GM18907 (cell line): ENCODE measurements around the gene FGD3.
"Not testable (repeated sequence)": the region's sequence is repeated elsewhere in the genome, so short reads cannot be mapped to it uniquely, and the experiment has no call there.

Experiments used
- ATAC-seq: cut with Tn5 transposase; IDR thresholded peaks from one replicate; pipeline ENCODE4 v1.9.1; 2021; ENCODE audit warnings: mild to moderate bottlenecking, moderate library complexity; ENCODE audit not compliant: unreplicated experiment

The FGD3 gene, protein sequence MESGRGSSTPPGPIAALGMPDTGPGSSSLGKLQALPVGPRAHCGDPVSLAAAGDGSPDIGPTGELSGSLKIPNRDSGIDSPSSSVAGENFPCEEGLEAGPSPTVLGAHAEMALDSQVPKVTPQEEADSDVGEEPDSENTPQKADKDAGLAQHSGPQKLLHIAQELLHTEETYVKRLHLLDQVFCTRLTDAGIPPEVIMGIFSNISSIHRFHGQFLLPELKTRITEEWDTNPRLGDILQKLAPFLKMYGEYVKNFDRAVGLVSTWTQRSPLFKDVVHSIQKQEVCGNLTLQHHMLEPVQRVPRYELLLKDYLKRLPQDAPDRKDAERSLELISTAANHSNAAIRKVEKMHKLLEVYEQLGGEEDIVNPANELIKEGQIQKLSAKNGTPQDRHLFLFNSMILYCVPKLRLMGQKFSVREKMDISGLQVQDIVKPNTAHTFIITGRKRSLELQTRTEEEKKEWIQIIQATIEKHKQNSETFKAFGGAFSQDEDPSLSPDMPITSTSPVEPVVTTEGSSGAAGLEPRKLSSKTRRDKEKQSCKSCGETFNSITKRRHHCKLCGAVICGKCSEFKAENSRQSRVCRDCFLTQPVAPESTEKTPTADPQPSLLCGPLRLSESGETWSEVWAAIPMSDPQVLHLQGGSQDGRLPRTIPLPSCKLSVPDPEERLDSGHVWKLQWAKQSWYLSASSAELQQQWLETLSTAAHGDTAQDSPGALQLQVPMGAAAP

DNA sequence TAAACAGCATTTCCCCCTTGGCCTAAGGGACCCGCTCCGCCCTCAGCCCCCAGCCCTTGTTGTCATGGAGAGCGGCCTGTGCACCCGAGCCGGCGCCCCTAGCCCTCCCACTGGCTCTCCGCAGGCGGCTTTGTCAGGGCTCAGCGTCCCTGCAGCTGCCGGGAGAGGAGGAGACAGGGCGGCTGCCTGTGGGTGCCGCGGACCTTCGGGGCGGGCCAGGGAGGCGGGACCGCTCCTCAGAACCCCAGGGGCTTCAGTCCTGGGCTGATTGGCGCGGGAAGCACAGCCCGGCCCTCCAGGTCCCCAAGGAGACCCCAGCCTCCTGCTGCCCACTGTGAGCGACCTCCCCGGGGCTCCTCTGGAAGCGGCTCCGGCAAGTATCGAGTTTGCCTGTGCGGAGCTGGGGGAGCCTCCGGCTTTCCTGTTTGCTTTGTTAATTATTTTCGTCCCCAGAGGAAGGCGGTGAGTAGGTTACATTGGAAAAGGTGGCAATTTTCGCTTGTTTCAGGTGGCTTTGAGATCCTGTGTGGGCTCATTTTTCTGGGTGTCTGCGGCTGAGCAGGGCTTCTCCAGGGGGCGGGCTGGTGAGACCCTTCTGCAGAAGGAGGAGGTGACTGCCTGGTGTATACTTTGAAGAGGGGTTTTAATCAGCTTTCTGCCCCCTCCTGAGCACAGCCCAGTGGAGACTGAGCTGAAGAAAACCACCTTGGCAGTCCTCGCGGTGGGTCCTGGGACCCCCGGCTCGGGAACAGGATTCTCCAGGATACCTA lies at the start of gene FGD3:
FGD3 (plus strand) TSS at position 256 of the 770 bp plus-strand sequence. CDS start 28,734 bp downstream, outside the sequence.
- no peak for ATAC-seq

DNA sequence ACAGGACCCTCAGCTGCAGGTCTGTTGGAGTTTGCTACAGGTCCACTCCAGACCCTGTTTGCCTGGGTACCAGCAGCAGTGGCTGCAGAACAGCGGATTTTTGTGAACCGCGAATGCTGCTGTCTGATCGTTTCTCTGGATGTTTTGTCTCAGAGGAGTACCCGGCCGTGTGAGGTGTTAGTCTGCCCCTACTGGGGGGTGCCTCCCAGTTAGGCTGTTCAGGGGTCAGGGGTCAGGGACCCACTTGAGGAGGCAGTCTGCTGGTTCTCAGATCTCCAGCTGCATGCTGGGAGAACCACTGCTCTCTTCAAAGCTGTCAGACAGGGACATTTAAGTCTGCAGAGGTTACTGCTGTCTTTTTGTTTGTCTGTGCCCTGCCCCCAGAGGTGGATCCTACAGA lies 42.2 kb upstream of the FGD3 start:
- ATAC-seq = not testable (repeated sequence)

DNA sequence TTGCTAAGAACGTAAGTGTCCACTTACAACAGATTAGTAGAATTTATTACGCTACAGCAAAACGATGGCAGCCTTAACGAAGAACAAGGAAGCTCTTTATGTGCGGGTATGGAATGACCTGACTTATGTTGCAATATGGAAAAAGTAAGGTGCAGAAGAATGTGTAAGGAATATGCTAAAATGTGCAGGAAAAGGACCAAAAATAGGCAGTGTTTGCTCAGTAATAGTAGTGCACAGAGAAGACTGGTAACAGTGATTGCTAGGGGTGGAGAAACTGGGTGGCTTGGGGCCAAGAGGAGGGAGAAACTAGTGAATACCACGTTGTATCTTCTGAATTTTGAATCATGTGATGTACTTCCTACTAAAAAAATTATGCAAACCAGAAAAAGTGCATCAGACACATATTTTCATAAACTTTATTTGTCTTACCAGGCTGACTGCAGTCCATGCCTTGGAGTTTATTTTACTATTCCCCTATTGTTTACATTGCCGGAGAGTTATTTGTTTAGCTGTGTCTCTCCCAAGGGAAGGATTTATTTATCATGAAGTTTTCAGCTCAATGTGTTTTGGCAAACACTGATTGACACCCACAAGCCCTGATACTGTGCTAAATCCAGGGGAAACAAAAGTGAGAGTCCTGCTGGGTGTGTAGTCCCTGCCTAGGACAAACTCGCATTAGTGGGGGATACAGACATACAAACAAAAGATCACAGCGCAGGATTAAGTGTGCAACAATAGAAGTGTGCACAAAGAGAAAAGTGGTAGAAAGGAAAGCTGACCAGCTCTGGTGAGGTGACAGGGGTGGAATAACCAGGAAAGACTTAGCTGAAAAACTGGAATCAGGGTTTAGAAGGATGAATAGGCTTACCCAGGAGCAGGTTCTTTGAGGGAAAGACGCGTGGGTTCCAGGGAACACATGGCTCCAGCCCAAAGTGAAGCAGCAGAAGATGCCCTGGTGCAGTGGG lies 35.5 kb upstream of the FGD3 start:
- ATAC-seq = no peak

DNA sequence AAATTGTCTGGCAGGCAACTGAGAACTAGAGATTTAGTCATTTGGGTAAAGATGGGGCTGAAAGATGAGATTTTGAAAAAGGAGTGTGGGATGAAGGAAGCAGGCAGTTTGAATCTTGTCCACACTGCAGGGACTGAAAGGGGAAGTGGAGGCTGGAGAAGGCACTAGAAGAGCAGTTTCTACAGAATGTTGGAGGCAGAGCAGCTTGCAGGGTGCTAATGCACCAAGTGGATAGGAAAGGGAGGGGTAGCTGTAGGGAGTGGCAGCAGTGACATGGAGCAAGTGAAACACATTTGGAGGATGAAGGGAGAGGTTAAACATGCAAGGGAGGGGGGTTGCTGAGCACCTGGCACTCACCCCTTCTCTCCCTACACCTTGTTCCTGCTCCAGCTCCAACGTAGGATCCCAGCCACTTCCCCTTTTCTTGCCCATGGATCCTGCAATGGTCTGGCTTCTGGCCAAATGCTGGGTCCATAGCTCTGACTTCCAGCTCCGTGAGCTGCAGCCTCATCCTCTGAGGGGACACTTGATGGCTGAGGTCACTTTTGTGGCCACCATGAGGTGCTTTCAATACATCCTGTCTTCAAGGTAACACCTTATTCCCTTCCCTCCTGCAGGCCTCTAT lies 30.0 kb upstream of the FGD3 start:
- no peak for ATAC-seq

DNA sequence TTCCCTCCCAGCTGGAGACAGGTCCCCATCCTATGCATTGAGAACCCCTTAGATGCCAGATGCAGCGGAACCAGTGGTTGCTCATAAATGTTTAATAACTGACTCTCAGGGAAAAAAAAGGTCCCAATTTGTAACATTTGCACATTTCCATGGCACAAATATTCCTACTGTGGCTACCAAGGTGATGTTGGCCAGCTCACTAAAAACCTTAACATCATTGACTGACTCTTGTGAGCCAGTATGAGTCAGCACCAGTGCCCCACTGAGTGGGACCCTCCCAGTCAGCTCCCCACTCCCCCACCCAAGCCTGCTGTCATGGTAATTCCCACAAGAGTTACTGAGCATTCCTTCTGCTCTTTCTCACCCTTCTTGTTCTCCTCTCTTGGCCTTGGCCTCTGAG lies 26.9 kb upstream of the FGD3 start:
- ATAC-seq = no peak

DNA sequence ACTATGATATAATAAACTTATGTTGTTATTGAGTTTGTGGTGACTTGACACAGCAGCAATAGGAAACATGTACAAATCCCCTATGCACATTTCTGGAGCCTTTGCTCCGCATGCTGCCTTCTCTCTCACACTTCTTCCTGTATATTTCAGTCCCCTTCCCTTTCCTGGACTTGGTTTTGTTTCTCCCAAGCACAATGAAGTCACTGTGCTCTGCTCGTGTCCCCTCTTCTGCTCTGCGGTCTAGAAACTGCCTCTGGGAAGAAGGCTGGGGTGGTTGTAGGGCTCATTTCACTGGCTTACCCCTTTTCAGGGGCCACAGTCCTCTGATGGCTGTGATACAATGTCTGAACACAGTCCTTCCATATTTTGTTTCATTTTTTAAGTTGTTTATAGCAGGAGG lies 15.7 kb upstream of the FGD3 start:
- ATAC-seq = no peak

DNA sequence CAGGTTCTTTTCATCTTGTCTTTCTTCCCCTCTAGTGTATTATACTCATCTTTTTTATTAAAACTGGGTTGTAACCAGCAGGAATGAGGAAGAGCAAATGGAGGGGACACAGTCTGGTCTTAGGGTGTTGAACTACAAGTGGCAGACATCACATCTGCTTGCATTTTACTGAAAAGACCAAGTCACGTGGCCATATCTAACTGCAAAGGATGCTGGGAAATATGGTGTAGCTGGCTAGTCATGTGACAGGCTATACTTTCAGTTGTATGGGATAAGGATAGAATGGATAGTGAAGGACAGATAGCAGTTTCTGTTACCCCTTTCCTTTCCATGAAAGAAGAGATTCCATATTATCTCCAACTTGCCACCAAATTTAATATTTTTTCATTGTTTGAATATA lies 13.0 kb upstream of the FGD3 start:
- ATAC-seq = no peak

DNA sequence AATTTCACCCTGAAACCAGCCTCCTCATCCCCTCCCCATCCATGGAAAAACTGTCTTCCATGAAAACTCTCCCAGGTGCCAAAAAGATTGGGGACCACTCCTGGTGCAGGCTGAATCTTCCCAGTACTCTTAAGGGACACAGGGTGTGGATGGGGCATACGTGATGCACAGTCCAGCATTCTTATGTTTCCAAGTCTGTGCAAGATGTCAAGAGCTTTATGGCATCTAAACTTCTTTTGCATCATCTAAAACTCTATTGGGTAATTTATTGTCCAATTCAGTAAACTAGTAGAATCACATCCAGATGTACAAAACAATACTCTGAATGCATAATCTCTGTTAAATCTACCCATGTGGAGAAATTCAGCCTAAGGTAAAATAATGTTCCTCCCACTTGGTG lies 9.3 kb upstream of the FGD3 start:
- no peak for ATAC-seq

DNA sequence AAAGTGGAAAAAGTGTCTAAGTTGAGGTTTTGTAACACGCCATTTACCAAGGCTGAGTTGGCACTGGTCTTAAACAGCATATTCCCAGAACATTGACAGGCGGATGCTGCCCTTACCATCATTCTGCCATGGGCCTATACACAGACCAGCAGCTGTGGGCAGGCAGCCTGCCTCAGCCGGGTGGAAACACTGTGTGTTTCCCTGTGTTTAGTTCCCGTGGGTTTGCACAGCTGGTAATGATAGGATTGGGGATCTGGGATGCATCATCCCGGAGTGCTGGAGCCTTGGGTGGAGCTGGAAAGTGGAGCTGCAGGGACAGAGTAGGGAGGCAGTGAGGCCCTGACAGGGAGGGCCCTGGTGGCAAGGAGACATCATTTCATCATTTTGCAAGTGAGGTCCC lies 5.5 kb upstream of the FGD3 start:
- ATAC-seq = no peak

DNA sequence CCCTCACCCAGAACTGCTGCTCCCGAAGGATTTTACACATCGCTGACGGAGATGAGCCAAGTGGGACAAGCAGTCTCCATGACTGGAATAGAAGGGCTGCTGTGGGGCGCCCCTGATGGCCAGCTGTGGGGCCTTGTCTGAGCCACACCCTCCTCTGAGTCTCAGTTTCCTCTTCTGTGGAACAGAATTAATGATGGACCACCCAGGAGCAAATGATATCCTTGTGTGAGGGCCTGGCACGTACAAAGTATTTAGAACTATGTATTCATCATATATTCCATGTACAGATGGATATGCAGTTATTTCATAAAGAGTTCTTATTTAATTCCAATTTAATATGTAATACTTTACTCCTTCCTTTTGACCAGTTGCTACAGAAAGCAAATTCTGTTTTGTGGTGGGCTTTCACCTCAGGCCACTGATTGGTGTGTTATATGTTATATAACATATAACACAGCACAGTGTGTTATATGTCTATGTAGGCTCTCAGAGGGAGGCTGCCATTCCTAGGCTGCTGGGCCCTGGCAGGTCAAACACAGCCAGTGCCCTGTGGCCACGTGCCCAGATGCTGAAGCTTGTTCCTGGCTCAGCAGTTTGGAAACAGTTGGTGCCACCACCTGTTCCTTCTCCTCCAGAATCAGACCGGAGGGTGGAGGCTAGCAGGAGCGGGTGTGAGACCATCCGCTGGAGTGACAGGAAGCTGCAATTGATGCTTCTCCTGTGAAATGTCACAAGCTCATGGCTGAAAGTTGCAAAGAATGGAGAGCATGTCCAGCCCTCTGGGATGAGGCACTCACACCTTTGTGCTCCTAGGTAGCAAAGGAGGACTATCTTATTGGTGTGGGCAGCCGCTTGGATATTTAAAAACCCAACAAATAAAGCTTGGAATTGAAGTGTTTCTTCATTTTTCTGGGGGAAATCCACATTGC lies 4.4 kb upstream of the FGD3 start:
- no peak for ATAC-seq

DNA sequence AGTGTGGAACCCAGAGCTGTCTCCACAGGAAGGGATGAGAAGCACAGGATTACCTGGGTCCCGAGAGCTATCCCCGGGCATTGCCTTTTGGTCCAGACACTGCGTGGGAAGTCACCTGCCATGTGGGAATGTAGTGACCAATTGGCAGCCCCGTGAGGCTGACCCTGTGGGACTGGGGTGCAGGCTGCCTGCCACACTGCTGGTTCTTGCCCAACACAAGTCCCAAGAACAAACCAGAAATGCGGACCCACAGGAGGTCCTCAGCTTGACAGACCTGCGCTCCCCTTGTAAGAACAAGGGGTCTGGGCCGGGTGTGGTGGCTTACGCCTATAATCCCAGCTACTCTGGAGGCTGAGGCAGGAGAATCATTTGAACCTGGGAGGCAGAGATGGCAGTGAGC lies 2.4 kb upstream of the FGD3 start:
- no peak for ATAC-seq

DNA sequence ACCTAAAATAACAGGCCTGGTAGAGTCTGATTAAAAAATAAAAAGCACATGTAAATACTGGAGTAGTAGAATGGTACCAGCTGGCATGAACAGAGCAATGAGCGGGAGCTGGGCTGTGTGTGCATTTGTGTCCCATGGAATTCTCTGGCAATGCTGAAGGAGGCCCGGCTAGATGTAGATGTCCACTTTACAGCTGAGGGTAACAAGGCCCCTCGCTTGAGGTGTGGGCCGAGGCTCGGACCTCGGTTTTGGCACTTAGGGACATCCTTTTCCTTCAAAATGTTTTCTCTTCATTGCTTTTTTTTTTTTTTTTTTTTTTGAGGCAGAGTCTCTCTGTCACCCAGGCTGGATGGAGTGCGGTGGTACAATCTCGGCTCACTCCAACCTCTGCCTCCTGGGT lies 1.5 kb upstream of the FGD3 start:
- ATAC-seq = no peak

DNA sequence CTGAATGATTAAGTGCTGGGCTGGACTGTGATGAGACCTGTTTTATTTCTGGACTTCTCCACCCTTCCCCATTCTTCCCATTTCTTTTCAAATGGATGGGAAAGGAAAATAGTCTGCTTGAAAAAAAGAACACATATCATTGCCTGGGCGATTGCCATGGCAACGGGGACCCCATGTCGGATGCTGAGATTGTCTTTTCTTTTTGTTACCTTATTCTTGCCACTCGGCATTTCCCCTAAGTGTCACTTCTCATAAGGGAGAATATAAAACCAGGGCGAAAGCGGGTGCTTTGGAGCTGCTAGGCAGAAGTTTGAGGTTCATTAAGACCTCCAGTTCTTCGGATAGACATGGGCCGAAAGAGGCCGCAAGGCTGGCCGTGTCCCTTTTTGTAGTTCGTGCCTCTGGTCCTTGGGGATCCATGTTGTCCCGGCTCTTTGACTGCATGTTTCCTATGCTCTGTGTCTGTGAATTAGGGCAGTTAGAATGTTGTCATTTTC lies 763 bp downstream of the FGD3 start:
- ATAC-seq = no peak

DNA sequence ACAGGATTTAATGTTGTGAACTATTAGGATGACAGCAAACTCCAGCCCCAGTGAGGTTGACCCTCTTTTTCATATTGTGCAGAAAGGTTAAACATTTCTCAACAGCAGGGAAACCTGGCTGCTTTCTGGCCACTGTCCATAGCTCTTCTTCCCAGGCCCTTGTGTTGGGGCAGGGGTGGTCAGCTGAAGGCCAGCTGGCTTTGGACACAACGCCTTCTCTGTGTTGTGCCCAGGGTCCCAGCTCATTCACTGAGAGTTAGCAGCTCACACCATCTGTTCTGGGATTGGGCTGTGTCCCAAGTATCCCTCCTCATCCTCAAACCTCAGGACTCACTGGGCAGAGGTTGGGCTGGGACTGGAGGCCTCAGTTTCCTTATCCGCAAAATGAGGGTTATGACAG lies 1.3 kb downstream of the FGD3 start:
- no peak for ATAC-seq

DNA sequence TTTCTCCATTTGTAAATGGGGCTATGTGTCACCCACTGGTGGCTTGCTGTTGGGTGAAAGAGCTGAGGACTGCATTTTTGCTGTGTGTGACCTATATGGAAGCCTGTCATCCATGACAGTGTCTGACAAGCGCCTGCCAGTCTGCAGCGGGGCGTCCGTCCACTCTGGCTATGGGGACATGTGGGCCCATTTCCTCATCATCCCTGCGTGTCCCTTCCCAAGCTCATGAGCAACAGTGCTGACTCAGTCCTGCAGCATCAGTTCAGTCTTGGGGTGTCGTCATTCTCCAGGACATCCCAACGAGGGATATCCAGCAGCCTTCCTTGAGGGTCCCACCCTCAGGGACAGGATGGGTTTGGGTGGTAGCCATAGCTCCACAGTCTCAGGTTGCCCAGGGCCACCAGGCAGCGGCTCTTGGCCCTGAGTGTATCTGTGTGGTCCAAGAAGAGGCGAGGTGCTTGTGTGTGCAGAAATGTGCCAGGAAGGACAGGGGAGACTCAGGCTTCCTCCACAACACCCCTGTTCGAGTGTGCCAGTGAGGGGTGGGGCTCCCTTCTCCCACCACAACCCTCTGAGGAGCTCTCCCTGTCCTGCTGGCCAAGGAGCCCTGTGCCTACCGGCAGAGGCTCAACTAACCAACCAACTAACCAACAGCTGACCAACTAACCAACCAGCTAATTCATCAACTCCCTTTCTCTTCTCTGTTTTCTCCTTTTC lies 2.1 kb downstream of the FGD3 start:
- no peak for ATAC-seq

DNA sequence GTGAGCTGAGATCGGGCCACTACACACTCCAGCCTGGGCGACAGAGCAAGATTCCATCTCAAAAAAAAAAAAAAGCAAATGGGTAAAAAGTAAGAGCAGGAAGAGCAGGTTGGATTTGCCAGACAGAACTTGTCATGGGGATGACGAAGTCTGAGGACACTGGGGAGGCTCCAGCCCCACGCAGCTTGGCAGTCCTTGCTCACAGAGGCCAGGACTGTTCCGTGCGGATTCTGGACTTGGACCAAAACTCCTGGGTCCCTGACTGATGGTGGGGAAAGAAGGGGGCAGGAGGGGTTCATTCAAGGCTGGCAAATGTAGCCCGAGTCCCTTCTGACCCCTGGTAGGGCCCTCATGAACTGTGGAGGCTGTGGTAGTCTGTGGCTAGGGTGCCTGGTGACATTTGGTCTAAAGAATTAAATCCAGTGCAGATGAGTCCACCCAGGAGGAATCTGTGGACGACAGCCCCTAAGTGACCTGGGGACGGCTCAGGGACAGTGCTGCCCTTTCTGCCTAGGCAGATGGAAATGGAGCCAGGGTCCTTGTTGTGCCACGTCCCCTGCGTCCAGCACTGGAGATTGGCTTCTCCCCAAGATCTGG lies 3.1 kb downstream of the FGD3 start:
- ATAC-seq = no peak

DNA sequence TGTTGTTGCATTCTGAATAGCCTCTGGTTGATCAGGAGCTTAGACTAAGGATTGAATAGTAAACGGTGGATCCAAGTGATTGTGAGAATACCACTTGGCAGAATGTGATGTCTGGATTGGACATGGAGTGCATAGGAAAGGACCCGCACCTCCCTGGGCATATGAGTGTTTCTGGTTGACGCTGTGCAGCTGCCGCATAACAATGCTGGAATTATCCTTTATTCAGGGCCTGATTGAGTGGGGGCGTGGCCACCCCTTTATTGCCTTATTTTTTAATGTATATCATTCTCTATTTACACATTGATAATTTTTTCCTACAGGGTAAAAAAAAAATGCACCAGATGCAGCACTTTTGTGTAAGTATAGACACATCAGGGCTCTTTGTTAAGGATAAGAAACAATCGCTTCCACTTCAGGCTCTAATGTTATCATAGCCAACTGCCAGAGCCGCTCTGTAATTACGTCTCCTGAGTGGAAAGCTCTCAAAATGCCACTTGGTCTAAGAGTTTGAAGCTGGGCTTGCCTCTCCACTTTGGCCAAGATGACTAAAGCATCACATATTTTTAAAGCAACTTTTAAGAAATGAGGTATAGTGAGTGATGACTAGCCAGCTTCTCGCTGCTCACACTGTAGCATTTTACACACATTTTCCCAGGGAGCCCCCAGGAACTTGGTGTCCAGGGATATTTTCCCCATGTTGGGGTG lies 5.7 kb downstream of the FGD3 start:
- ATAC-seq = no peak
